Prostate gland (tissue), 2 donors: ENCODE measurements around the gene SLC16A6.

ENCODE experiments used
- CTCF ChIP-seq, 4 experiments: fragments of 200-600 bp in 2 of 4; fragments of 450-650 bp in 2 of 4; sonication (generic) in 2 of 4; IDR thresholded peaks; 1 replicate in 3 of 4; 2 replicates in 1 of 4; pipeline ENCODE4 v1.5.1; 2016 to 2019; ENCODE audit warnings: antibody characterized with exemption in 4 of 4, mild to moderate bottlenecking in 2 of 4, moderate library complexity in 2 of 4
- POLR2A ChIP-seq: fragments of 450-650 bp; IDR thresholded peaks from one replicate; pipeline ENCODE4 v1.6.1; 2016; ENCODE audit warnings: antibody characterized with exemption, mild to moderate bottlenecking

- TF ChIP-seq CTCF (IDR thresholded peaks at IDR 0.05) (no peak), POLR2A (no peak)
Observed at GRCh38 chr17:68290268-68290954, 516 bp downstream of the SLC16A6 start.
